Natural killer cell (primary cell): ENCODE measurements around the gene CLEC3B. TPM values are rescaled to one million over a fixed set of nuclear protein-coding genes. Genes with fewer than 3 reads are reported as not detected.
A peak's percentile ranks its signal among the peaks of the same experiment; 100 is the strongest.

ENCODE experiments used
- ATAC-seq, 3 donors: fragments of 150-1000 bp in 2 of 3; fragments of 200-7000 bp in 1 of 3; cut with Tn5 transposase; 1 replicate in 1 of 3; 2 replicates in 2 of 3; pipeline ENCODE4 v1.10.0; 2021; ENCODE audit warnings: mild to moderate bottlenecking in 2 of 3, moderate library complexity in 2 of 3
- DNase-seq, 2 donors: peaks; one replicate each; pipeline versions ENCODE4 v3.0.0 to v3.0.0-alpha.2; 2013 to 2021; ENCODE audit warnings: mixed read lengths in 1 of 2
- H3K27ac ChIP-seq: one replicate; pipeline ENCODE4 v1.5.1; 2013; ENCODE audit warnings: mild to moderate bottlenecking, low read length
- H3K27me3 ChIP-seq: one replicate; pipeline ENCODE4 v1.6.1; 2013; ENCODE audit warnings: low read length; ENCODE audit not compliant: control insufficient read depth, insufficient read depth
- H3K36me3 ChIP-seq: one replicate; pipeline ENCODE4 v1.6.1; 2013; ENCODE audit warnings: low read length; ENCODE audit not compliant: control insufficient read depth, insufficient read depth
- H3K4me1 ChIP-seq: one replicate; pipeline ENCODE4 v1.6.1; 2013; ENCODE audit warnings: low read length; ENCODE audit not compliant: control insufficient read depth, insufficient read depth
- H3K4me3 ChIP-seq: one replicate; pipeline ENCODE4 v1.5.1; 2013; ENCODE audit warnings: low read length
- H3K9me3 ChIP-seq: one replicate; pipeline ENCODE4 v1.6.1; 2013; ENCODE audit warnings: low read length; ENCODE audit not compliant: control insufficient read depth, insufficient read depth
- H3K27ac Mint-ChIP-seq, 2 donors: one replicate each; pipeline ENCODE4 v1.8.0; 2022; ENCODE audit warnings: mild to moderate bottlenecking in 2 of 2, mixed read lengths in 2 of 2, moderate library complexity in 1 of 2
- H3K27me3 Mint-ChIP-seq, 2 donors: one replicate each; pipeline ENCODE4 v1.8.0; 2022; ENCODE audit warnings: low read depth in 2 of 2, mixed read lengths in 2 of 2
- H3K36me3 Mint-ChIP-seq: one replicate; pipeline ENCODE4 v1.8.0; 2022; ENCODE audit warnings: mixed read lengths
- H3K4me1 Mint-ChIP-seq, 2 donors: one replicate each; pipeline ENCODE4 v1.8.0; 2022; ENCODE audit warnings: mixed read lengths in 2 of 2
- H3K4me3 Mint-ChIP-seq: one replicate; pipeline ENCODE4 v1.8.0; 2022; ENCODE audit warnings: mild to moderate bottlenecking, moderate library complexity, mixed read lengths
- H3K9me3 Mint-ChIP-seq, 2 donors: one replicate each; pipeline ENCODE4 v1.8.0; 2022; ENCODE audit warnings: mixed read lengths in 2 of 2
- WGBS: methylation state at CpG from one replicate; pipeline ENCODE4 v1.1.7; 2013; ENCODE audit warnings: missing lambda C conversion rate; ENCODE audit not compliant: insufficient coverage; 5-methylcytosine and 5-hydroxymethylcytosine counted together
- intact Hi-C: fragments of 100-400 bp; cut with micrococcal nuclease; formaldehyde crosslinking; loops from one replicate; pipeline ENCODE4 v1.14.2; 2022
- total RNA-seq, 4 donors: library from RNA; stranded (reverse); fragments of 120-200 nt in 1 of 4; gene quantifications; one replicate each; pipeline versions ENCODE4 v1.2.3 to v1.2.4, GENCODE V29; 2013 to 2022
- TF ChIP-seq, protein P1 (sequence below): fragments of 200-600 bp; IDR thresholded peaks from one replicate; pipeline ENCODE4 v1.8.0; 2022; ENCODE audit warnings: antibody characterized with exemption

CLEC3B gene
- total RNA-seq, 3 donors from 2014 or later (not counting 1 experiment from before 2014, with no cell fraction given) = 0.87 to 1.5 (median 1.1) TPM

DNA sequence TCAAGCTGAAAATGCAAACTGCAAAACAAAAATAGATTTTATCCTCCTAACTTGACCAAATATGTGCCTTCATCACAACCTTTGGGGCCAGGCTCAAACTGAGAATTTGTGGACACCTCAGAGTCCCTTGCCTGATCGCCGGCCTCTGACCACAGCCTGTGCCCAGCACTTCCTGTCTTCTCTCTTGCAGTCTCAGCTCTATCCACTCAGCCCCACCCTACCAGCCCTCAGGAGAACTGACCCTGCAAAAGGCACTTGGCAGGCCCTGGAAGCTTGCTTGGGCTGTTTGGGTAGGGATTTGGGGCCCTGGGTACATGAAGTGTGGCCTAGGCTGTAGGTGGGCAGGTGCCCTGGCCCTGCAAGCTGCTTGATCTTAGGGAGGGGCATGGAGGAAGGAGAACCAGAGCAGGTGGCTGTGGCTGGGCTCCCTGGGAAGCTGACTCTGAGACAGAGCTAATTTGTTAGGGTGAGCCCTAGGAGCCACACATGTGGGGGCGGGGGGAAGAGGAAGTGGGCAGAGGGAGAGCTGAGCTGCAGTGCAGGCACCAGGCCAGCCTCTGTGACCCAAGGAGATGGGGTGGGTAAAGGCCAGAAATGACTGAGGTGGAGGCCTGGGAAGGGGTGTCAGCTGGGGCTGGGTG, 8.6 kb downstream of the CLEC3B start:
- H3K4me3 ChIP-seq = no peak overlapping the region
- no peaks in the 10 kb centered on the region for H3K9me3 ChIP-seq
- Mint-ChIP-seq H3K27ac (peak overlapping the region; percentile 41 to 66), H3K27me3 (peaks cover under 1 to 13% of the 10 kb centered on the region in 2 donors), H3K36me3 (no peaks in the 10 kb centered on the region), H3K4me3 (peak overlapping the region; percentile 65), H3K4me1 (peaks cover 31 to 43% of the 10 kb centered on the region in 2 donors), H3K9me3 (no peaks in the 10 kb centered on the region)
- ATAC-seq (peak; percentile 34 to 61 (median 47)), DNase-seq (peak; percentile 26 to 29)
- intact Hi-C loops = loop anchor here (5.0 to 10.0 kb wide), 2 partner anchors 470 to 893 kb away; no protein-coding TSS in a partner anchor
- H3K27me3 ChIP-seq = peaks cover 10% of the 10 kb centered on the region
- TF ChIP-seq, protein P1, sequence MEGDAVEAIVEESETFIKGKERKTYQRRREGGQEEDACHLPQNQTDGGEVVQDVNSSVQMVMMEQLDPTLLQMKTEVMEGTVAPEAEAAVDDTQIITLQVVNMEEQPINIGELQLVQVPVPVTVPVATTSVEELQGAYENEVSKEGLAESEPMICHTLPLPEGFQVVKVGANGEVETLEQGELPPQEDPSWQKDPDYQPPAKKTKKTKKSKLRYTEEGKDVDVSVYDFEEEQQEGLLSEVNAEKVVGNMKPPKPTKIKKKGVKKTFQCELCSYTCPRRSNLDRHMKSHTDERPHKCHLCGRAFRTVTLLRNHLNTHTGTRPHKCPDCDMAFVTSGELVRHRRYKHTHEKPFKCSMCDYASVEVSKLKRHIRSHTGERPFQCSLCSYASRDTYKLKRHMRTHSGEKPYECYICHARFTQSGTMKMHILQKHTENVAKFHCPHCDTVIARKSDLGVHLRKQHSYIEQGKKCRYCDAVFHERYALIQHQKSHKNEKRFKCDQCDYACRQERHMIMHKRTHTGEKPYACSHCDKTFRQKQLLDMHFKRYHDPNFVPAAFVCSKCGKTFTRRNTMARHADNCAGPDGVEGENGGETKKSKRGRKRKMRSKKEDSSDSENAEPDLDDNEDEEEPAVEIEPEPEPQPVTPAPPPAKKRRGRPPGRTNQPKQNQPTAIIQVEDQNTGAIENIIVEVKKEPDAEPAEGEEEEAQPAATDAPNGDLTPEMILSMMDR = no peak
- no peak overlapping the region for H3K27ac ChIP-seq
- peaks cover 36% of the 10 kb centered on the region for H3K4me1 ChIP-seq
- WGBS = 2% methylated on average over 3 of the region's 3 CpGs
- no peaks in the 10 kb centered on the region for H3K36me3 ChIP-seq

DNA sequence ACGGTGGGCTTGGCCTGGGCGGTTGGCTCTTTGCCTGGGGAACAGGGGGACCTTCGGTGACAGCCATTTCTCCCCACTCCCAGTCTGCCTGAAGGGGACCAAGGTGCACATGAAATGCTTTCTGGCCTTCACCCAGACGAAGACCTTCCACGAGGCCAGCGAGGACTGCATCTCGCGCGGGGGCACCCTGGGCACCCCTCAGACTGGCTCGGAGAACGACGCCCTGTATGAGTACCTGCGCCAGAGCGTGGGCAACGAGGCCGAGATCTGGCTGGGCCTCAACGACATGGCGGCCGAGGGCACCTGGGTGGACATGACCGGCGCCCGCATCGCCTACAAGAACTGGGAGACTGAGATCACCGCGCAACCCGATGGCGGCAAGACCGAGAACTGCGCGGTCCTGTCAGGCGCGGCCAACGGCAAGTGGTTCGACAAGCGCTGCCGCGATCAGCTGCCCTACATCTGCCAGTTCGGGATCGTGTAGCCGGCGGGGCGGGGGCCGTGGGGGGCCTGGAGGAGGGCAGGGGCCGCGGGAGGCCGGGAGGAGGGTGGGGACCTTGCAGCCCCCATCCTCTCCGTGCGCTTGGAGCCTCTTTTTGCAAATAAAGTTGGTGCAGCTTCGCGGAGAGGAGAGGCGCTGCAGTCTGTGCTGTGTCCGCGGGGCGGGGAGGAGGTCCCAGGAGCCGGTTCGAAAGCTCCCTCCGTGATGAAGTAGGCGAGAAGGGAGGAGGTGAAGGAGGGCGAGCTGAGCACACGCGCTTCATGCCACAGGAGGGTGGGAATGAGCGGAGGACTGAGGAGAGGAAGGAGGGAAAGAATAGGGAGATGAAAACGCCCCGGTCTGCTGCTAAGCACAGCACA, 9.6 kb downstream of the CLEC3B start:
- no peaks in the 10 kb centered on the region for H3K36me3 Mint-ChIP-seq
- H3K4me1 ChIP-seq = peaks cover 36% of the 10 kb centered on the region
- peak in 1 of 3 donors; percentile 14 for ATAC-seq
- peak overlapping the region; percentile 65 for H3K4me3 Mint-ChIP-seq
- H3K27ac ChIP-seq = no peak overlapping the region
- H3K4me3 ChIP-seq = no peak overlapping the region
- H3K9me3 ChIP-seq = no peaks in the 10 kb centered on the region
- peak in 1 of 2 donors; percentile 49 for DNase-seq
- H3K27me3 Mint-ChIP-seq = peaks cover 3 to 22% of the 10 kb centered on the region in 2 donors
- TF ChIP-seq, protein P1 = no peak
- no peaks in the 10 kb centered on the region for H3K36me3 ChIP-seq
- H3K9me3 Mint-ChIP-seq = no peaks in the 10 kb centered on the region
- H3K27ac Mint-ChIP-seq = peak overlapping the region in 1 of 2 donors; percentile 66
- peaks cover 10% of the 10 kb centered on the region for H3K27me3 ChIP-seq
- intact Hi-C loops = loop anchor here (5.0 to 10.0 kb wide), 2 partner anchors 469 to 892 kb away; no protein-coding TSS in a partner anchor
- 39% methylated on average over 62 of the region's 64 CpGs for WGBS
- peaks cover 31 to 48% of the 10 kb centered on the region in 2 donors for H3K4me1 Mint-ChIP-seq

DNA sequence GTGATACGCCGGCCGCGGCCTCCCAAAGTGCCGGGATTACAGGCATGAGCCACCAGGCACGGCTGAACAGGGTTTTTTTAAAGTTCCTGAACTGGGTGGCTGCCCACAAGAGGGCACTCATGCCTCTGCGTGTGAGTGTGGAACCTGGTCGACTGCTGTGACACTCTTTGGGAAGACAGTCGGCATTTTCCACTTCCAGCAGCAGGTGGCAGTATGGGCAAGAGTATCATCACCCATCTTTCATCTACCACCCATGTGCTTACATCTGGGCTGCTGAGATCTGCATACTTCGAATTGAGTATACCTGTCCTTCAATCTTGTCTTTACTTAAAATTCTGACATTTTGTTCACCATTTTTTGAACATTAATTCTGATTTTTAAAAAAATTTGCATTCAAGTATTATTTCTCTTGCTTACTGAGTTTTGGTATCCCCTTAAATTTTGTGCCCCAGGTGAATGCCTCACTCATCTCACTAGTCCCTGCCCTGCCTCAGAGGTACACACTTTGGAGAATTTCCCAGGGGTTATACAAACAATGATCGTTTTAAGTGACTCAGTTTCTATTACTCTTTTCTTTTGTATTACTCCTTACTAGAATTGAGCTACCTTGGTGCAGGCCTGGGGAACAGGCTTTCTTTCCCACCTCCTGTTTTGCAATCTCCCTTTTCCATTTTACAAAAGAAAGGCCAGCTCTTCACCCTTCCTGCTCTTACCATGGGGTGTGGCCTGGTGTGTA, 11.8 kb downstream of the CLEC3B start:
- Histone ChIP-seq H3K27me3 (peaks cover 10% of the 10 kb centered on the region), H3K9me3 (no peaks in the 10 kb centered on the region), H3K36me3 (no peaks in the 10 kb centered on the region), H3K4me1 (peaks cover 48% of the 10 kb centered on the region), H3K4me3 (no peak overlapping the region), H3K27ac (no peak overlapping the region)
- H3K36me3 Mint-ChIP-seq = no peaks in the 10 kb centered on the region
- intact Hi-C loops = loop anchor here (5.0 to 10.0 kb wide), 2 partner anchors 467 to 889 kb away; no protein-coding TSS in a partner anchor
- H3K27me3 Mint-ChIP-seq = peaks cover 3 to 22% of the 10 kb centered on the region in 2 donors
- H3K4me3 Mint-ChIP-seq = peak overlapping the region; percentile 70
- H3K27ac Mint-ChIP-seq = no peak overlapping the region
- H3K9me3 Mint-ChIP-seq = no peaks in the 10 kb centered on the region
- peaks cover 44 to 57% of the 10 kb centered on the region in 2 donors for H3K4me1 Mint-ChIP-seq
- ATAC-seq (peak; percentile 90 to 93 (median 91)), DNase-seq (peak; percentile 78 to 97)
- WGBS = 3% methylated on average over 11 of the region's 11 CpGs
- TF ChIP-seq, protein P1 = peak; percentile 90
